GM19395 (cell line): ENCODE data around the gene ARHGAP9.

Experiments used
- ATAC-seq: cut with Tn5 transposase; IDR thresholded peaks from one replicate; pipeline ENCODE4 v1.9.1; 2021; ENCODE audit warnings: mild to moderate bottlenecking, moderate library complexity; ENCODE audit not compliant: unreplicated experiment

ARHGAP9 gene

GRCh38 chr12:57479376-57480115 lies at the start of gene ARHGAP9:
ARHGAP9 (minus strand) TSS chr12:57479866; CDS start chr12:57479406, 460 bp downstream.
- peak; percentile 41 for ATAC-seq

GRCh38 chr12:57528831-57529555 lies 49.3 kb upstream of the ARHGAP9 start:
- ATAC-seq, result no peak

GRCh38 chr12:57528176-57528575 lies 48.5 kb upstream of the ARHGAP9 start:
- ATAC-seq, result no peak

- no peak for ATAC-seq
These were observed 47.5 kb upstream of the ARHGAP9 start for GRCh38 chr12:57527184-57527583.

- no peak for ATAC-seq
These were observed 46.9 kb upstream of the ARHGAP9 start for GRCh38 chr12:57526477-57527126.

- no peak for ATAC-seq
These were observed 46.1 kb upstream of the ARHGAP9 start for GRCh38 chr12:57525615-57526383.

GRCh38 chr12:57524814-57525614 lies 45.3 kb upstream of the ARHGAP9 start:
- ATAC-seq, result no peak

GRCh38 chr12:57523706-57524614 lies 44.3 kb upstream of the ARHGAP9 start:
- ATAC-seq, result no peak

- no peak for ATAC-seq
These were observed 43.4 kb upstream of the ARHGAP9 start for GRCh38 chr12:57522887-57523705.

- peak; percentile 41 for ATAC-seq
These were observed 42.6 kb upstream of the ARHGAP9 start, which contains the start of gene MBD6 for GRCh38 chr12:57522011-57522886. MBD6 (plus strand) TSS chr12:57522824; CDS start chr12:57524304, 1,480 bp downstream.

- no peak for ATAC-seq
These were observed 41.9 kb upstream of the ARHGAP9 start for GRCh38 chr12:57521525-57522010.

- ATAC-seq, result peak; percentile 70
These were observed 40.6 kb upstream of the ARHGAP9 start, which contains the start of gene DDIT3 for GRCh38 chr12:57520053-57520818. DDIT3 (minus strand) TSS chr12:57520514; CDS start chr12:57517406, 3,108 bp downstream.

- peak; percentile 6 for ATAC-seq
These were observed 40.1 kb upstream of the ARHGAP9 start for GRCh38 chr12:57519796-57520052.

- no peak for ATAC-seq
These were observed 39.5 kb upstream of the ARHGAP9 start for GRCh38 chr12:57518920-57519795.

- ATAC-seq, result no peak
These were observed 38.7 kb upstream of the ARHGAP9 start for GRCh38 chr12:57518176-57518919.
